ENCODE data around the gene ABRAXAS1.
"Not testable (repeated sequence)": the region's sequence is repeated elsewhere in the genome, so short reads cannot be mapped to it uniquely, and the experiment has no call there.

ABRAXAS1 gene

DNA sequence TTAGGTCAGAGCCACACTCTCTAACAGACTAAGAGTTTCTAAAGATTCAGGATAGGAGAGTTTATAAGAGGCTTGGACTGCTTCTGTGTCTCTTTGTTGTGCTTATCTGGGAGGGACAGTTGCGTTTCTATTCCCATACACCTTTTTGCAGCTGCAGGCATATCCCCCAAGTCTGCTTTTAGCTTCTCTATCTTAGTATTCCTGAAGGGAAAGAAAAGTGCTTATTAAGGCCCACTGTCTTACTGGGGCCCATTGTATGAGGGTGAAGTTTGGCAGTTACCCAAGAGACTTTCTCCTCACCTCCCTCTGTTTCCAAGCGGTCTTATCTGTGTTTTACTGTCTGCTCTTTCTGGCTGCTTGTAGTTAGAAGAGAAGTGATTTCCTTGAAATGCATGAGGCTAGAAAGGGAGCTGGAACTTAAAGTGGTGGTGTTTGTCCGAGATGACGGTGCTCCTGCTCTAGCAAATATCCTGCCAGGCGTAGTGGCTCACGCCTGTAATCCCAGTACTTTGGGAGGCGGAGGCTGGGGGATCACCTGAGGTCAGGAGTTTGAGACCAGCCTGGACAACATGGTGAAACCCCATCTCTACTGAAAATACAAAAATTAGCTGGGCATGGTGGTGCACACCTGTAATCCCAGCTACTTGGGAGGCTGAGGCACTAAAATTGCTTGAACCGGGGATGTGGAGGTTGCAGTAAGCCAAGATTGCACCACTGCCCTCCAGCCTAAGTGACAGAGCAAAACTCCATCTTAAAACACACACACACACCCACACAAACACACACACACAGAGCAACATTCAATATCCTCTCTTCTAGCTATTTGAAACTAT is 11.4 kb upstream of the ABRAXAS1 start:
- H3K4me3 ChIP-seq (ENCODE audit: low read depth, low read length); H3K27me3 ChIP-seq (ENCODE audit: control insufficient read depth, insufficient read depth, low read length); H3K36me3 ChIP-seq (ENCODE audit: control insufficient read depth, insufficient read depth, low read length); H3K9ac ChIP-seq (ENCODE audit: low read depth, low read length); H3K9me3 ChIP-seq (ENCODE audit: control insufficient read depth, insufficient read depth, low read length); H3K4me1 ChIP-seq (ENCODE audit: control insufficient read depth, insufficient read depth, low read length): not testable (repeated sequence)

DNA sequence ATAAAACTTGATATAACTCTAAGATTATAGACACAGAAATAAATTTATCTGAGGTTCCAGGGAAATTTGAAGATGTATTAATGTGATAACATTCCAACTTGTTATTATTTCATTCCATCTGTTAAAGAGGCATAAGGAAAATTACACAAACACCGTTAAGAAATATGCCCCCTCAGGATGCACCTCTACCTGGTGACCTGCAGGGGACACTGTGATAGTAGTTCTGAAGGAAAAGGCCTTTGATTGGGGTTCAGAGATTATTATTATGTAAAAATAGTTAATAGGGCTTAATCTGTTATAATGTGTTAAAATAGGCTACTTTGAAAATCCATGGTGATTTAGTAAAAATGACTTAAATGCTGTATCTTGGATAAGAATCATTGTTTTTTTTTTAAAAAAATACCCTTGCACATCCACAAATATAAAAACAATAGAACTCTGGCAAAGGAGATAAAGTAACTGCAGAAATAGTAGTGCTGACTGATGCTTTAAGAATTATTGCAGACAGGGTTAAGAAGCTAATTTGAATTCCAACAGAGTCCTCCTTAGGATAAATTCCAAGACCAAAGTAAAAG is 6.1 kb upstream of the ABRAXAS1 start:
- no peak overlapping the region for H3K4me3 ChIP-seq (ENCODE audit: low read depth, low read length)
- H3K4me1 ChIP-seq (ENCODE audit: control insufficient read depth, insufficient read depth, low read length) = no peaks in the 10 kb centered on the region

DNA sequence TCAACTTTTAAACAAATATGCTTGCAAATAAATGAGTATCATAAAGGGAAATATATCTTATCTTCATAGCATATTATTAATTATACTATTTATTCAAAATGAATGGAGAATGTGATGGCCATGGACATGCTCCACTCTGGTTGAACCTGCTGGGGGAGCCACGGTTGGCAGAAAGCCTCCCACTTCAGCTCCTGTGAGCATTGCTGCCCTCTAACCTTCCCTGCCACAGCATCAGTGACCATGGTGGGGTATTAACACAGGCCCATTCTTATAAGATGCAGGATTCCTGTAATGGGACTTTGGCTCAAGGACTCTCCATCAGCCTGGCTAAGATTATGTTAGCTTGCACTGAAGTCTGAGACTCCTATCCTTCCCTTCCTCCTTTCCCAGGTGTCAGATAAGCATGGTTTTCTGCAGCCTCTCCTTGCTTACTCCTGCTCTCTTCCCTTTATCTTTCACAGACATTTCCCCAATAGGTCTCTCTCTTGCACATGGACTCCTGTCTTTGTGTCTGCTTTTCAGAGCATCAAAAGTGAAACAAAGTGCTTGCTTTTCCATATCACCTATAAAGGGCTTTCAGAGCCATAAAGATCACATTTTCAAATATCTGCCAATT is 4.9 kb upstream of the ABRAXAS1 start:
- no peak overlapping the region for H3K9ac ChIP-seq (ENCODE audit: low read depth, low read length)
- no peaks in the 10 kb centered on the region for H3K36me3 ChIP-seq (ENCODE audit: control insufficient read depth, insufficient read depth, low read length)
- H3K27me3 ChIP-seq (ENCODE audit: control insufficient read depth, insufficient read depth, low read length) = no peaks in the 10 kb centered on the region
- H3K9me3 ChIP-seq (ENCODE audit: control insufficient read depth, insufficient read depth, low read length) = no peaks in the 10 kb centered on the region
- H3K4me3 ChIP-seq (ENCODE audit: low read depth, low read length) = no peak overlapping the region
- H3K4me1 ChIP-seq (ENCODE audit: control insufficient read depth, insufficient read depth, low read length) = peaks cover 4% of the 10 kb centered on the region

More for the DNA sequence above, 6.1 kb upstream of the ABRAXAS1 start:
- H3K9me3 ChIP-seq (ENCODE audit: control insufficient read depth, insufficient read depth, low read length) = no peaks in the 10 kb centered on the region
- no peak overlapping the region for H3K9ac ChIP-seq (ENCODE audit: low read depth, low read length)
- no peaks in the 10 kb centered on the region for H3K36me3 ChIP-seq (ENCODE audit: control insufficient read depth, insufficient read depth, low read length)
- no peaks in the 10 kb centered on the region for H3K27me3 ChIP-seq (ENCODE audit: control insufficient read depth, insufficient read depth, low read length)

DNA sequence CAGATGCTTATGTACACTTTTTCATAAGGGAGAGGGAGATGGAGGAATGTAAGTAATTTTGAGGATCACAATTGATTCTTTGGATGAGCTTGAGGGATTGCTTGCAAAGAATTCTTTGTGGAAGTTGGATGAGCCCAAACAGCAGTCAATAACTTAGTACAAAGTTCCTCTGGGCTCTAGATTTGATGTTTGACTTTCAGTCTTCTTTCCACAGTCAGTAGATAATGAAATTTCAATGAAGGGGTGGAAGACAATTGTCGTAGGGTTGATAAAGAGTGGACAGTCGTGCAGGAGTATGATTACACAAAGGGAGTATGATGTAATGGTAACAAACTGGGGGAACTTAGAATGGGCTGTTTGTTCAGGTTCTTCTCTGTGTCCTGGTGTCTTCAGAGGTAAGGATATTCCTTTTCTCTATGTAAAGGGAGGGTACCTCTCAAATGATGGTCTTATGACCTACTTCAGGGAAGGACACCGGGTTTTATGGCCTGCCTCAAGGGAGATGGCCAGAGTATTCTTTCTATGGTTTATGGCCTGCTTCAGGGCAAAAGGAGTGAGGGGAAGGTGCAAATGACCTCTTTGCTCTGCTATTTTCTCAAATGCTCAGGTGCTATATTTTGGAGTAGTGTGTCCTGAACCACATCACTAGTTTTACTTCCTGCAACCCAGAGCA is 1.7 kb upstream of the ABRAXAS1 start:
- Histone ChIP-seq H3K36me3 (ENCODE audit: control insufficient read depth, insufficient read depth, low read length) (no peaks in the 10 kb centered on the region), H3K4me3 (ENCODE audit: low read depth, low read length) (no peak overlapping the region), H3K9me3 (ENCODE audit: control insufficient read depth, insufficient read depth, low read length) (no peaks in the 10 kb centered on the region), H3K4me1 (ENCODE audit: control insufficient read depth, insufficient read depth, low read length) (peaks cover 4% of the 10 kb centered on the region), H3K27me3 (ENCODE audit: control insufficient read depth, insufficient read depth, low read length) (peaks cover 6% of the 10 kb centered on the region), H3K9ac (ENCODE audit: low read depth, low read length) (no peak overlapping the region)

DNA sequence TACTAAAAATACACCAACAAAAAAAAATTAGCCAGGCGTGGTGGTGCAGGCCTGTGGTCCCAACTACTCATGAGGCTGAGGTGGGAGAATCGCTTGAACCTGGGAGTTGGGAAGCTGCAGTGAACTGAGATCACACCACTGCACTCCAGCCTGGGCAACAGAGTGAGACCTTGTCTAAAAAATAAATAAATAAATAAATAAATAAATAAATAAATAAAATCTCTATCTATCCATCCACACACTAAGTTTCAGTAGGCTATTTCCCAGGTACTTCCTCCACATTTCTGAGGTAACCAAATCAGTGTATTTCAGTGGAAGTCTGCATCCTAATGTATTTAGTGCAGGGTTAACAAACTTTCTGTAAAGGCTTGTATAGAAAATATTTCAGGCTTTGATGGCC is 10.9 kb downstream of the ABRAXAS1 start:
- no peaks in the 10 kb centered on the region for H3K4me1 ChIP-seq (ENCODE audit: control insufficient read depth, insufficient read depth, low read length)
- H3K4me3 ChIP-seq (ENCODE audit: low read depth, low read length) = no peak overlapping the region
- H3K9me3 ChIP-seq (ENCODE audit: control insufficient read depth, insufficient read depth, low read length) = no peaks in the 10 kb centered on the region
- H3K27me3 ChIP-seq (ENCODE audit: control insufficient read depth, insufficient read depth, low read length) = no peaks in the 10 kb centered on the region
- H3K9ac ChIP-seq (ENCODE audit: low read depth, low read length) = no peak overlapping the region
- H3K36me3 ChIP-seq (ENCODE audit: control insufficient read depth, insufficient read depth, low read length) = no peaks in the 10 kb centered on the region

DNA sequence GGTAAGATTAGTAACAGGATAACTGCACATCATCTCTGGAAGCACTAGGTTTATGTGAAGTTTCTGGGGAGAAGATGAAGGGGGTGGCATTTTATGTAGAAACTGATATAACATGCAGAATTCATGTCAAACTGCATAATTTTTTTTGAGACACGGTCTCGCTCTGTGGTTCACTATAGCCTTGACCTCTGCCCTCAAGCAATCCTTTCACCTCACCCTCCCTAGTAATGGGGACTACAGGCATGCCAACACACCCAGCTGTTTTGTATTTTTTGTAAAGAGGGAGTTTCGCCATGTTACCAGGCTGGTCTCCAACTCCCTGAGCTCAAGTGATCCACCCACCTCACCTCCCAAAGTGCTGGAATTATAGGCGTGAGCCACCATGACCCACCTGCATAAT is 11.5 kb downstream of the ABRAXAS1 start:
- Histone ChIP-seq H3K4me3 (ENCODE audit: low read depth, low read length) (no peak overlapping the region), H3K9ac (ENCODE audit: low read depth, low read length) (no peak overlapping the region), H3K4me1 (ENCODE audit: control insufficient read depth, insufficient read depth, low read length) (no peaks in the 10 kb centered on the region), H3K9me3 (ENCODE audit: control insufficient read depth, insufficient read depth, low read length) (no peaks in the 10 kb centered on the region), H3K27me3 (ENCODE audit: control insufficient read depth, insufficient read depth, low read length) (no peaks in the 10 kb centered on the region), H3K36me3 (ENCODE audit: control insufficient read depth, insufficient read depth, low read length) (no peaks in the 10 kb centered on the region)

DNA sequence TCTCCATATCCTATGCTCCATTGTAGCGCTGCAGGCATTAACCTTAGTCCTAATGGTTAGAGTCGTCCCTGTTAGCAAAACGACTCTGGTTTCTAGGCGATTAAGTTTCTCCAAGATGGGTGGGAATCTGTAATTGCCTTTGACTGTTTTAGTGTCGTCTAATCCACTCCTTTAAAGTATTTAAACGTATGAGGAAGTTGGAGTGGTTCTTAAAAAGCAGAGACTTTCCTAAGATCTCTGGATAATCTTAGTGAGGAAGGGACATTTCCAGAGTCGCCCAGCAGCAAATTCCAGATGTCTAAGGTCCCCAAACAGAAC is 28.8 kb downstream of the ABRAXAS1 start:
- no peaks in the 10 kb centered on the region for H3K9me3 ChIP-seq (ENCODE audit: control insufficient read depth, insufficient read depth, low read length)
- H3K4me3 ChIP-seq (ENCODE audit: low read depth, low read length) = peak overlapping the region; percentile 98
- no peaks in the 10 kb centered on the region for H3K27me3 ChIP-seq (ENCODE audit: control insufficient read depth, insufficient read depth, low read length)
- H3K9ac ChIP-seq (ENCODE audit: low read depth, low read length) = peak overlapping the region; percentile 89
- peaks cover 7% of the 10 kb centered on the region for H3K4me1 ChIP-seq (ENCODE audit: control insufficient read depth, insufficient read depth, low read length)
- H3K36me3 ChIP-seq (ENCODE audit: control insufficient read depth, insufficient read depth, low read length) = no peaks in the 10 kb centered on the region

DNA sequence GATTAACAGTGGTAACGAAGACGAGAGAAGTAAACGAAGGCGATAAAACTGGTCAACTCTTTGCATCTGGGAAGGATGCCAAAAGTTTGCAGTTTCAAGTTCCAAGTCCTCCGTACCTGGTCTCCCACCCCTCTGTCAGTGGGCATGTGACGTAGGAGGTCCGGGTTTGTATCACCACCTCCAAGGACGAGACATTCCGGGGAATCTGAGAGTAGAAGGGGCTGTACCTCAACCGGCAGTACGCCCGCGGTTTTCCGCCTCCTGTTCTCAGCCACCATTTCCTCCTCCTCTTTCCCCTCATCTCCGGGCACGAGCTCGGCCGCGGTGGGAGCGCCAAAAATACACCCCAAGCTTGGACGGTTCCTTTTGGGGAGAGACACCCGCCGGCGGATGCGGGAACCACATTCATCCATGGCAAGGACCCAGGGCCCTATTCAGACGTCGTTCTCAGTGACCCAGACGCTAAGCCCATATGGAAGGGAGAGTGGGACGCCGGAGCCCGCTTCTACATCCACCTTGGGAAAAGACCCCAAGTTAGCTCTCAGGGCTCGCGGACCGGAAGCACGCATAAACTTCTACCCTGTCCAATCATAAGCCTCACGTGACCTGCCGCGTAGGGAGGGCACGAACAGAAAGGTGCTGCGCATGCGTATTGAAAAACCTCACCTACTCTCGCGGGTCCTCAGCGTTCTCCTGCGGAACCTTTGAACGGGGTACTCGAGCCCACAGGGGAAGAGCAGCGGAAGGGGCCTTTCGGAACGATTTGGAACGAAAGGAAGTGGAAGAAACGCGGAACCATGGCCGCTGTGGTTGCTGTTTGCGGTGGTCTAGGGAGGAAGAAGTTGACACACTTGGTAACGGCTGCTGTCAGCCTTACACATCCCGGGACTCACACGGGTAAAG is 29.4 kb downstream of the ABRAXAS1 start, which contains the start of the genes HELQ and MRPS18C:
TSS of gene HELQ (minus strand) at position 543 of the 903 bp plus-strand sequence. CDS start at position 413, 130 bp downstream.
TSS of gene MRPS18C (plus strand) at position 778 of the 903 bp plus-strand sequence. CDS start at position 798, 20 bp downstream.
- Histone ChIP-seq H3K4me1 (ENCODE audit: control insufficient read depth, insufficient read depth, low read length) (peaks cover 7% of the 10 kb centered on the region), H3K4me3 (ENCODE audit: low read depth, low read length) (peak within 1 kb of the TSS; percentile 98), H3K9ac (ENCODE audit: low read depth, low read length) (peak within 1 kb of the TSS; percentile 93), H3K36me3 (ENCODE audit: control insufficient read depth, insufficient read depth, low read length) (no peaks in the 10 kb centered on the region), H3K27me3 (ENCODE audit: control insufficient read depth, insufficient read depth, low read length) (no peaks in the 10 kb centered on the region), H3K9me3 (ENCODE audit: control insufficient read depth, insufficient read depth, low read length) (no peaks in the 10 kb centered on the region)

DNA sequence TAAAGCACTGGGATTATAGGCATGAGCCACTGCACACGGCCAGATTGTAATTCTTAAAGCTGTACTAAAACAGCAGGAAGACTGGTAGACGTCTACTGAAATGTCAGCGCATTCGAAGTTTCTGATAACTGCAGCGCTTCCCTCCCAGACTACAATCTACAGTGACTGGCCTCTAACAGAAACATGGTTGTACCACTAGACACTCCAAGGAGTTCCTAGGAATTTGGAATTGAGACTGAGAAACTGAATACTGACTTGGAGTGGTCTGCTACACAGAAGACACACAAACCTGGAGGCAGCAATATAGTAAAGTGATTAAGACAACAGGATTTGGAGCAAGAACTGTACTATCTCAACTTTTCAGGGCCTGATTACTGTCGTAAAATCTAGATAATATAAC is 30.2 kb downstream of the ABRAXAS1 start:
- peak overlapping the region; percentile 98 for H3K4me3 ChIP-seq (ENCODE audit: low read depth, low read length)
- no peaks in the 10 kb centered on the region for H3K27me3 ChIP-seq (ENCODE audit: control insufficient read depth, insufficient read depth, low read length)
- peaks cover 7% of the 10 kb centered on the region for H3K4me1 ChIP-seq (ENCODE audit: control insufficient read depth, insufficient read depth, low read length)
- no peaks in the 10 kb centered on the region for H3K36me3 ChIP-seq (ENCODE audit: control insufficient read depth, insufficient read depth, low read length)
- H3K9ac ChIP-seq (ENCODE audit: low read depth, low read length) = peak overlapping the region; percentile 93
- H3K9me3 ChIP-seq (ENCODE audit: control insufficient read depth, insufficient read depth, low read length) = no peaks in the 10 kb centered on the region

DNA sequence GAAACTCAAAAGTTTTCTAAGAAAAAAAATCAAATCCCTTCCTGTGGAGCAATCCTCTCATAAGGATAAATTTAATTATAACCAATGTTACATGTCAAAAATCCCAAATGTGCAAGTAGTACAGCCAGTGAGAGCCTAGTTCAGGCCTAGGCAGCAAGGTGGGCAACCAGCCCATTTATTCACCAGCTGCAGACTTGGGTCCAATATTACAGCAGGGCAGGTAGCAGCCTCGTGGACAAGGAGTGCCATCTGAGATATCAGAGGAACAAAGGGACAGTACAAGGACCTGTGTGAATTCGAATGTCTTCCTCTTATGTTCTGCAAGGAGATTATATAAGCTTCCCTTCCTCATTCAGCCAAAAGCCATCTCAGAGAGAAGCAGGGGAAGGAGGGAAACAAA is 35.9 kb downstream of the ABRAXAS1 start:
- no peaks in the 10 kb centered on the region for H3K36me3 ChIP-seq (ENCODE audit: control insufficient read depth, insufficient read depth, low read length)
- H3K9me3 ChIP-seq (ENCODE audit: control insufficient read depth, insufficient read depth, low read length) = no peaks in the 10 kb centered on the region
- no peaks in the 10 kb centered on the region for H3K4me1 ChIP-seq (ENCODE audit: control insufficient read depth, insufficient read depth, low read length)
- H3K4me3 ChIP-seq (ENCODE audit: low read depth, low read length) = no peak overlapping the region
- H3K9ac ChIP-seq (ENCODE audit: low read depth, low read length) = no peak overlapping the region
- no peaks in the 10 kb centered on the region for H3K27me3 ChIP-seq (ENCODE audit: control insufficient read depth, insufficient read depth, low read length)

DNA sequence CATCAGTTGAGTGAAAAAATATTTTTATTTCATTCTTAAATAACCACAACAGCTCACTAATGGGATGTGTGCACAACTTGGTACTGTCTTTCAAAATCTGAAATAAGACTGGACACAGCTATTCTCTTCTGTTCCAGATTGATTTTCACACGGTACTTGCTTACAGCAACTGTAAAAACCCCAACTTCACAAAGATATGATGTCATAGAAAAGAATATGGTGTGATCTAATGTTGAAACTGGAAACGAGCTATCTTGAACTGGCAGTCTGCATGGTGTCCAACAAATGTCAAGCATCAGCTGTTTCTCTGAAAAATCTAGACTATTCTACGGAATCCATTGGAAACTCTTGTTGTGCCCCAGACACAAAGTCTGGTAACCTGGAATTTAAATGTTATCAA is 44.0 kb downstream of the ABRAXAS1 start:
- H3K9ac ChIP-seq (ENCODE audit: low read depth, low read length) = no peak overlapping the region
- H3K9me3 ChIP-seq (ENCODE audit: control insufficient read depth, insufficient read depth, low read length) = no peaks in the 10 kb centered on the region
- H3K4me1 ChIP-seq (ENCODE audit: control insufficient read depth, insufficient read depth, low read length) = no peaks in the 10 kb centered on the region
- no peak overlapping the region for H3K4me3 ChIP-seq (ENCODE audit: low read depth, low read length)
- no peaks in the 10 kb centered on the region for H3K27me3 ChIP-seq (ENCODE audit: control insufficient read depth, insufficient read depth, low read length)
- H3K36me3 ChIP-seq (ENCODE audit: control insufficient read depth, insufficient read depth, low read length) = no peaks in the 10 kb centered on the region

Measured in iPS-15b (cell line).